Lung (tissue), 12 donors: ENCODE data around the gene PDZRN4. TPM values are rescaled to one million over a fixed set of nuclear protein-coding genes. Genes with fewer than 3 reads are reported as not detected.
"Not testable (repeated sequence)": the region's sequence is repeated elsewhere in the genome, so short reads cannot be mapped to it uniquely, and the experiment has no call there.

Experiments used
- ATAC-seq: fragments of 200-7000 bp; cut with Tn5 transposase; one replicate; pipeline ENCODE4 v1.9.1; 2020; ENCODE audit warnings: moderate number of reproducible peaks; ENCODE audit not compliant: insufficient read depth, low FRiP score
- DNase-seq, 3 donors: peaks; one replicate each; pipeline ENCODE4 v3.0.0-alpha.2; 2013 to 2017
- H3K27ac ChIP-seq, 2 donors: one replicate each; pipeline ENCODE4 v1.5.1; 2013; ENCODE audit warnings: mild to moderate bottlenecking in 2 of 2, moderate library complexity in 2 of 2, control low read depth in 1 of 2, inconsistent platforms in 1 of 2, low read depth in 1 of 2, low read length in 1 of 2
- H3K27me3 ChIP-seq, 3 donors: one replicate each; pipeline ENCODE4 v1.5.1; 2013; ENCODE audit warnings: low read length in 2 of 3; ENCODE audit not compliant: control insufficient read depth in 3 of 3, insufficient read depth in 3 of 3
- H3K36me3 ChIP-seq, 4 donors: one replicate each; pipeline ENCODE4 v1.5.1; 2013; ENCODE audit warnings: low read length in 4 of 4, mild to moderate bottlenecking in 1 of 4, moderate library complexity in 1 of 4; ENCODE audit not compliant: control insufficient read depth in 4 of 4, insufficient read depth in 4 of 4
- H3K4me1 ChIP-seq, 5 donors: one replicate each; pipeline ENCODE4 v1.5.1; 2013; ENCODE audit warnings: low read length in 5 of 5, mild to moderate bottlenecking in 2 of 5, moderate library complexity in 1 of 5; ENCODE audit not compliant: control insufficient read depth in 5 of 5, insufficient read depth in 5 of 5
- H3K4me3 ChIP-seq: one replicate; pipeline ENCODE4 v1.5.1; 2013; ENCODE audit warnings: mild to moderate bottlenecking, control low read depth, moderate library complexity
- H3K9ac ChIP-seq, 2 donors: one replicate each; pipeline ENCODE4 v1.5.1; 2013; ENCODE audit warnings: low read length in 2 of 2, control low read depth in 1 of 2; ENCODE audit not compliant: insufficient read depth in 1 of 2
- H3K9me3 ChIP-seq, 4 donors: one replicate each; pipeline ENCODE4 v1.5.1; 2013; ENCODE audit warnings: low read length in 3 of 4, mild to moderate bottlenecking in 1 of 4, moderate library complexity in 1 of 4; ENCODE audit not compliant: control insufficient read depth in 4 of 4, insufficient read depth in 3 of 4
- WGBS, 2 donors: extraction: QIAGEN DNeasy Blood & Tissue Kit; methylation state at CpG; one replicate each; pipeline ENCODE4 v1.1.7; 2013; 5-methylcytosine and 5-hydroxymethylcytosine counted together
- polyA plus RNA-seq, 2 donors: library from polyadenylated mRNA; stranded (reverse); fragments of 200-250 nt; gene quantifications; one replicate each; pipeline ENCODE4 v1.2.1, GENCODE V29; 2013
- total RNA-seq, 2 donors: library from RNA; depleted of rRNA in 1 of 2; stranded (reverse); fragments of >200 nt in 1 of 2; gene quantifications; one replicate each; pipeline ENCODE4 v1.2.1, GENCODE V29; 2014 to 2021
- TF ChIP-seq, protein P1 (sequence below): IDR thresholded peaks from 2 replicates; pipeline ENCODE4 v1.5.1; 2012; ENCODE audit warnings: mild to moderate bottlenecking; ENCODE audit errors: control extremely low read depth, extremely low read depth
- donor health status: control.
- donor health status: control.
- donor health status: Bipolar disorder and iron deficiency.
- donor health status: healthy.
- donor health status: DM: yes; HTN: yes; CAD: no.

PDZRN4 gene
- total and polyA plus RNA-seq, 4 donors: 0.05 to 0.54 (median 0.32) TPM

- DNase-seq (no peak), ATAC-seq (no peak)
- Histone ChIP-seq H3K9ac (no peak overlapping the region), H3K4me1 (no peaks in the 10 kb centered on the region), H3K27me3 (no peaks in the 10 kb centered on the region), H3K9me3 (no peaks in the 10 kb centered on the region), H3K27ac (no peak overlapping the region), H3K36me3 (no peaks in the 10 kb centered on the region), H3K4me3 (no peak overlapping the region)
- TF ChIP-seq, protein P1, sequence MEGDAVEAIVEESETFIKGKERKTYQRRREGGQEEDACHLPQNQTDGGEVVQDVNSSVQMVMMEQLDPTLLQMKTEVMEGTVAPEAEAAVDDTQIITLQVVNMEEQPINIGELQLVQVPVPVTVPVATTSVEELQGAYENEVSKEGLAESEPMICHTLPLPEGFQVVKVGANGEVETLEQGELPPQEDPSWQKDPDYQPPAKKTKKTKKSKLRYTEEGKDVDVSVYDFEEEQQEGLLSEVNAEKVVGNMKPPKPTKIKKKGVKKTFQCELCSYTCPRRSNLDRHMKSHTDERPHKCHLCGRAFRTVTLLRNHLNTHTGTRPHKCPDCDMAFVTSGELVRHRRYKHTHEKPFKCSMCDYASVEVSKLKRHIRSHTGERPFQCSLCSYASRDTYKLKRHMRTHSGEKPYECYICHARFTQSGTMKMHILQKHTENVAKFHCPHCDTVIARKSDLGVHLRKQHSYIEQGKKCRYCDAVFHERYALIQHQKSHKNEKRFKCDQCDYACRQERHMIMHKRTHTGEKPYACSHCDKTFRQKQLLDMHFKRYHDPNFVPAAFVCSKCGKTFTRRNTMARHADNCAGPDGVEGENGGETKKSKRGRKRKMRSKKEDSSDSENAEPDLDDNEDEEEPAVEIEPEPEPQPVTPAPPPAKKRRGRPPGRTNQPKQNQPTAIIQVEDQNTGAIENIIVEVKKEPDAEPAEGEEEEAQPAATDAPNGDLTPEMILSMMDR: no peak
- 88 to 94% methylated on average over 1 of the region's 1 CpG for WGBS, 2 donors
Measured at GRCh38 chr12:41304526-41304925, 116.4 kb downstream of the PDZRN4 start.

DNA sequence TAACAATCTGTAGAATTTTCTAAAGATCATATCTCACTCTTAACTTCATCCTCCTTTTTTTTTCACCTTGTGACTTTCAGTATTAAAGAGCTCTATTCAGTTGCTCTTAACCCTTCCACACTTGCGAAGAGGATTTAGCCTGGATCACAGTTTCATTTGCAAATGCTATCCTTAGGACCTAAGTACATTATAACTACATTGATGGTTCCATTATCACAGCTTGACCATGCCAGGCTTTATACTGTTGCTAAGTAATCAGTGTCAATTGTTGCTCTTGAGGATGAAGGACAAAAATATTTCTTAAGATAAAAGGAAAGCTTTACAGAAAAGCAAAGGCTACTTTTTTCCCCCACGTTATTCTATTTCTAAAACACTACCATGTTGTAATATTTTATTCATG is 122.2 kb downstream of the PDZRN4 start:
- TF ChIP-seq, protein P1: no peak
- no peak overlapping the region for H3K4me3 ChIP-seq
- ATAC-seq: no peak

GRCh38 chr12:41311883-41312282 is 123.8 kb downstream of the PDZRN4 start:
- DNase-seq (no peak), ATAC-seq (no peak)
- H3K4me1 ChIP-seq: no peaks in the 10 kb centered on the region
- H3K36me3 ChIP-seq: no peaks in the 10 kb centered on the region
- 90 to 93% methylated on average over 2 of the region's 2 CpGs for WGBS, 2 donors
- no peaks in the 10 kb centered on the region for H3K27me3 ChIP-seq
- no peak overlapping the region for H3K9ac ChIP-seq
- H3K27ac ChIP-seq: no peak overlapping the region
- TF ChIP-seq, protein P1: no peak
- H3K4me3 ChIP-seq: no peak overlapping the region
- H3K9me3 ChIP-seq: no peaks in the 10 kb centered on the region

More for the DNA sequence above, 122.2 kb downstream of the PDZRN4 start:
- Histone ChIP-seq H3K4me1 (no peaks in the 10 kb centered on the region), H3K9me3 (no peaks in the 10 kb centered on the region), H3K36me3 (no peaks in the 10 kb centered on the region), H3K27ac (no peak overlapping the region), H3K9ac (no peak overlapping the region), H3K27me3 (no peaks in the 10 kb centered on the region)
- 90 to 91% methylated on average over 2 of the region's 2 CpGs for WGBS, 2 donors
- no peak for DNase-seq

DNA sequence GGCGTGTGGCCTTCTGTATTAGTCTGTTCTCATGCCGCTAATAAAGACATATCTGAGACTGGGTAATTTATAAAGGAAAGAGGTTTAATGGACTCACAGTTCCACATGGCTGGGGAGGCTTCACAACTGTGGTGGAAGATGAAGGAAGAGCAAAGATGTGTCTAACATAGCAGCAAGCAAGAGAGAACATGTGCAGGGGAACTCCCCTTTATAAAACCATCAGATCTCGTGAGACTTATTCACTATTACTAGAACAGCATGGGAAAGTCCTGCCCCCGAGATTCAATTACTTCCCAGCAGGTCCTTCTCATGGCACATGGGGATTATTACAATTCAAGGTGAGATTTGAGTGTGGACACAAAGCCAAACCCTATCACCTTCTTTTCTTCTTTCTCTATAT is 124.3 kb downstream of the PDZRN4 start:
- not testable (repeated sequence) for H3K4me1 ChIP-seq, H3K9ac ChIP-seq, H3K4me3 ChIP-seq, DNase-seq, ATAC-seq, H3K9me3 ChIP-seq, H3K27ac ChIP-seq, H3K36me3 ChIP-seq, H3K27me3 ChIP-seq
- 86 to 92% methylated on average over 4 of the region's 4 CpGs for WGBS, 2 donors
